Stimulated activated CD4-positive, alpha-beta T cell treated with anti-CD3 and anti-CD28 coated beads, TNF-alpha, amount 100 ng/mL, for 4 hours (primary cell): Measurements from ENCODE around the gene KEAP1.
A peak's percentile ranks its signal among the peaks of the same experiment; 100 is the strongest.

Experiments
- DNase-seq, 3 experiments: peaks; one replicate each; pipeline ENCODE4 v3.0.0-alpha.2; 2020; ENCODE audit warnings: low read depth in 3 of 3

KEAP1 gene

GRCh38 chr19:10523135-10523636, 20.0 kb upstream of the KEAP1 start:
- no peak for DNase-seq

- no peak for DNase-seq
Observed at GRCh38 chr19:10521461-10522171, 18.5 kb upstream of the KEAP1 start.

- DNase-seq, result no peak
Observed at GRCh38 chr19:10520652-10521318, 17.6 kb upstream of the KEAP1 start.

- DNase-seq, result no peak
Observed at GRCh38 chr19:10519421-10519820, 16.3 kb upstream of the KEAP1 start.

GRCh38 chr19:10518444-10519361, 15.5 kb upstream of the KEAP1 start:
- no peak for DNase-seq

- no peak for DNase-seq
Observed at GRCh38 chr19:10517760-10518443, 14.7 kb upstream of the KEAP1 start.

- DNase-seq, result no peak
Observed at GRCh38 chr19:10517361-10517759, 14.2 kb upstream of the KEAP1 start, which contains the start of gene S1PR5. Gene S1PR5 (minus strand): TSS chr19:10517447. CDS start chr19:10515011, 2,436 bp downstream.

- DNase-seq, result no peak
Observed at GRCh38 chr19:10516671-10517286, 13.6 kb upstream of the KEAP1 start.

- DNase-seq, result no peak
Observed at GRCh38 chr19:10516064-10516385, 12.9 kb upstream of the KEAP1 start.

GRCh38 chr19:10514211-10515145, 11.3 kb upstream of the KEAP1 start:
- no peak for DNase-seq

GRCh38 chr19:10513223-10513622, 10.1 kb upstream of the KEAP1 start:
- DNase-seq, result no peak

GRCh38 chr19:10510301-10510802, 7.2 kb upstream of the KEAP1 start:
- DNase-seq, result peak; percentile 32 to 38 (median 37)

GRCh38 chr19:10508707-10509106, 5.6 kb upstream of the KEAP1 start:
- DNase-seq, result no peak

- no peak for DNase-seq
Observed at GRCh38 chr19:10508036-10508435, 4.9 kb upstream of the KEAP1 start.

- DNase-seq, result peak; percentile 65 to 74 (median 66)
Observed at GRCh38 chr19:10505583-10506229, 2.5 kb upstream of the KEAP1 start.

- DNase-seq, result peak; percentile 81 to 82 (median 81)
Observed at GRCh38 chr19:10502524-10503001, 593 bp downstream of the KEAP1 start.

GRCh38 chr19:10501971-10502523, 1.1 kb downstream of the KEAP1 start:
- DNase-seq, result peak; percentile 12 to 47 (median 15)

GRCh38 chr19:10500247-10500592, 2.9 kb downstream of the KEAP1 start:
- no peak for DNase-seq
